Gastroesophageal sphincter (tissue), 4 donors: ENCODE data around the gene SP7. TPM values are rescaled to one million over a fixed set of nuclear protein-coding genes. Genes with fewer than 3 reads are reported as not detected.
A peak's percentile ranks its signal among the peaks of the same experiment; 100 is the strongest.

Experiments
- ATAC-seq: fragments of 150-250 bp; one replicate; pipeline ENCODE4 v1.9.1; 2016; ENCODE audit warnings: mild to moderate bottlenecking, moderate library complexity
- H3K27ac ChIP-seq, 4 donors: fragments of 200-600 bp; sonication (generic) in 3 of 4; 1 replicate in 3 of 4; 2 replicates in 1 of 4; pipeline ENCODE4 v1.5.1; 2016 to 2019
- H3K27me3 ChIP-seq: fragments of 200-600 bp; sonication (generic); one replicate; pipeline ENCODE4 v1.5.1; 2019
- H3K36me3 ChIP-seq, 2 donors: fragments of 200-600 bp; sonication (generic); one replicate each; pipeline ENCODE4 v1.5.1; 2019; ENCODE audit warnings: control low read depth in 1 of 2
- H3K4me1 ChIP-seq, 3 donors: fragments of 200-600 bp; sonication (generic); 1 replicate in 2 of 3; 2 replicates in 1 of 3; pipeline ENCODE4 v1.5.1; 2016 to 2019; ENCODE audit warnings: control low read depth in 2 of 3
- H3K4me3 ChIP-seq, 2 donors: fragments of 200-600 bp; sonication (generic); one replicate each; pipeline ENCODE4 v1.5.1; 2019; ENCODE audit warnings: mild to moderate bottlenecking in 1 of 2, moderate library complexity in 1 of 2
- H3K9me3 ChIP-seq, 3 donors: fragments of 200-600 bp; sonication (generic); one replicate each; pipeline ENCODE4 v1.5.1; 2017 to 2019; ENCODE audit warnings: control low read depth in 2 of 3
- EP300 ChIP-seq: sonication (generic); formaldehyde crosslinking; IDR thresholded peaks from one replicate; pipeline ENCODE4 v1.6.1; 2017; ENCODE audit warnings: antibody characterized with exemption, mild to moderate bottlenecking
- POLR2A ChIP-seq, 2 donors: fragments of 450-650 bp; IDR thresholded peaks; one replicate each; pipeline ENCODE4 v1.6.1; 2017; ENCODE audit warnings: antibody characterized with exemption in 2 of 2, mild to moderate bottlenecking in 2 of 2, moderate library complexity in 1 of 2
- POLR2AphosphoS5 ChIP-seq: sonication (generic); formaldehyde crosslinking; IDR thresholded peaks from one replicate; pipeline ENCODE4 v1.6.1; 2017; ENCODE audit warnings: antibody characterized with exemption
- WGBS, 2 donors: methylation state at CpG; one replicate each; pipeline ENCODE4 v1.1.5; 2018; ENCODE audit warnings: low coverage in 1 of 2; 5-methylcytosine and 5-hydroxymethylcytosine counted together
- total RNA-seq, 4 donors: library from RNA; depleted of rRNA; stranded (reverse); fragments of >200 nt; gene quantifications; one replicate each; pipeline ENCODE4 v1.1.0, GENCODE V29; 2016
- TF ChIP-seq, protein P1 (sequence below), 4 experiments: fragments of 200-600 bp in 2 of 4; fragments of 450-650 bp in 2 of 4; sonication (generic) in 1 of 4; IDR thresholded peaks; one replicate each; pipeline ENCODE4 v1.5.1; 2017 to 2019; ENCODE audit warnings: antibody characterized with exemption in 4 of 4, mild to moderate bottlenecking in 2 of 4, moderate library complexity in 2 of 4

Gene SP7
- total RNA-seq, 4 donors from 2014 or later = not detected

DNA sequence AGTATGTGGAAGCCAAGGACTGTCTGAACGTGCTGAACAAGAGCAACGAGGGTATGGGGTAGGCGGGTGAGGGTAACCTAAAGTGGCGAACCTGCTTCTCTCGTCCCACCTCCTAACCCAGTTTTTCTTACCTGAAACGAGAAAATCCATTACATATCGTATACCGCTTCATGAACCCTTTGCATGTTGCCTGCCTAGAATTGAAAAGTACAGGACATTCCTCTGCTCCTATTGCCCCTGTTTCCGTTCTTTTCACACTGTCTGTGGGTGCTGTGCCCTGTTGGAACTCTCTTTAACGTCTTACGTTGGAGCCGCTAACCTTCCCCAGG lies 40.3 kb downstream of the SP7 start:
- no peak for ATAC-seq
- Histone ChIP-seq H3K4me3 (peak overlapping the region; percentile 79 to 91), H3K27me3 (no peaks in the 10 kb centered on the region), H3K4me1 (peaks cover 4 to 59% (median 36%) of the 10 kb centered on the region in 3 donors), H3K27ac (peak overlapping the region; percentile 77 to 90 (median 89)), H3K36me3 (peaks cover 0 to 13% of the 10 kb centered on the region in 2 donors), H3K9me3 (no peaks in the 10 kb centered on the region)
- TF ChIP-seq POLR2A (IDR thresholded peaks at IDR 0.05) (no peak), POLR2AphosphoS5 (no peak), EP300 (no peak)
- TF ChIP-seq, protein P1, sequence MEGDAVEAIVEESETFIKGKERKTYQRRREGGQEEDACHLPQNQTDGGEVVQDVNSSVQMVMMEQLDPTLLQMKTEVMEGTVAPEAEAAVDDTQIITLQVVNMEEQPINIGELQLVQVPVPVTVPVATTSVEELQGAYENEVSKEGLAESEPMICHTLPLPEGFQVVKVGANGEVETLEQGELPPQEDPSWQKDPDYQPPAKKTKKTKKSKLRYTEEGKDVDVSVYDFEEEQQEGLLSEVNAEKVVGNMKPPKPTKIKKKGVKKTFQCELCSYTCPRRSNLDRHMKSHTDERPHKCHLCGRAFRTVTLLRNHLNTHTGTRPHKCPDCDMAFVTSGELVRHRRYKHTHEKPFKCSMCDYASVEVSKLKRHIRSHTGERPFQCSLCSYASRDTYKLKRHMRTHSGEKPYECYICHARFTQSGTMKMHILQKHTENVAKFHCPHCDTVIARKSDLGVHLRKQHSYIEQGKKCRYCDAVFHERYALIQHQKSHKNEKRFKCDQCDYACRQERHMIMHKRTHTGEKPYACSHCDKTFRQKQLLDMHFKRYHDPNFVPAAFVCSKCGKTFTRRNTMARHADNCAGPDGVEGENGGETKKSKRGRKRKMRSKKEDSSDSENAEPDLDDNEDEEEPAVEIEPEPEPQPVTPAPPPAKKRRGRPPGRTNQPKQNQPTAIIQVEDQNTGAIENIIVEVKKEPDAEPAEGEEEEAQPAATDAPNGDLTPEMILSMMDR (IDR thresholded peaks at IDR 0.05) = no peak
- 4 to 6% methylated on average over 9 to 11 of the region's 12 CpGs for WGBS, 2 donors

DNA sequence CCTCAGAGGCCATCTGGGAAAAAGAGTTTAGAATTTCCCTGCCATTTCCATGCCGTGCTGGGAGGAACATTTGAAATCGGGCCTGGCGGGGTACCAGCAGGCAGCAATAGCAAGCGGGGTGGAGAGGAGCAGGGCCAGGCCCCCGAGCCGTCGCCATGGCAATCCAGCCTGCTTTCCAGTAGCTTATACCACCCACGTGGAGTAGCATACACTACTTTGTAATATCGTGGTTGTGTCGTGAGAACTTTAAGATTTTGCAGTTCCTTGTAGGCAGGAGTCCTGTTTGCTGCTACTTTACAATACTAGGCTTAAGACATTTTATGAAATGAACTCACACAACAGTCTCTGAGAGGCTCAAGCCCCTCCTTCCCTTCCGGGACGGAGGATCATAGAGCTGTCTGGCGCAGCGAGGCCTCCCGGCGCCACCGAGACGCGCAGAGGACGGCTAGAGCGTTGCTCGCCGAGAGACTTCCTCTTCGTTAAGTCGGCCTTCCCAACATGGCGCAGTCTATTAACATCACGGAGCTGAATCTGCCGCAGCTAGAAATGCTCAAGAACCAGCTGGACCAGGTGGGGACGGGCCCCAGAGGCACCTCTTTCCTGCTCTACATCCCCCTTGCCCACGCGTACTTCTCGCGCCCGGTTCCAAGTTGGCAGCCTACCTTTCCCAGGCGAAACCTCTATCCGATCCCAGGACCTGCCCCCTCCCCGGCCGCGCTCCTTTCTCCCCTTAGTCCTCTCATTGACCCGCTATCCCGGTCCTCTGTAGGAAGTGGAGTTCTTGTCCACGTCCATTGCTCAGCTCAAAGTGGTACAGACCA lies 40.9 kb downstream of the SP7 start, which contains the start of gene PFDN5:
TSS of gene PFDN5 (plus strand) at position 473 of the 821 bp plus-strand sequence. CDS start at position 499, 26 bp downstream.
- TF ChIP-seq POLR2A (IDR thresholded peaks at IDR 0.05) (peak; percentile 59 to 63), POLR2AphosphoS5 (peak; percentile 76), EP300 (no peak)
- TF ChIP-seq, protein P1 (IDR thresholded peaks at IDR 0.05) = peak in 3 of 4 experiments; percentile 33 to 57 (median 41)
- peaks cover 0 to 13% of the 10 kb centered on the region in 2 donors for H3K36me3 ChIP-seq
- ATAC-seq = peak; percentile 96
- H3K27ac ChIP-seq = peak within 1 kb of the TSS; percentile 77 to 90 (median 89)
- H3K9me3 ChIP-seq = no peaks in the 10 kb centered on the region
- H3K27me3 ChIP-seq = no peaks in the 10 kb centered on the region
- 1% methylated on average over 20 of the region's 42 CpGs; no CpG with 5 or more reads in 1 of the 2 donors for WGBS, 2 donors
- peak within 1 kb of the TSS; percentile 79 to 91 for H3K4me3 ChIP-seq
- peaks cover 4 to 53% (median 30%) of the 10 kb centered on the region in 3 donors for H3K4me1 ChIP-seq

- Histone ChIP-seq H3K4me1 (peaks cover 4 to 30% (median 19%) of the 10 kb centered on the region in 3 donors), H3K36me3 (no peaks in the 10 kb centered on the region), H3K27me3 (no peaks in the 10 kb centered on the region), H3K9me3 (no peaks in the 10 kb centered on the region), H3K4me3 (no peak overlapping the region), H3K27ac (no peak overlapping the region)
- TF ChIP-seq EP300 (no peak), POLR2A (IDR thresholded peaks at IDR 0.05) (no peak), POLR2AphosphoS5 (no peak)
- TF ChIP-seq, protein P1 (IDR thresholded peaks at IDR 0.05) = no peak
- no peak for ATAC-seq
Observed at GRCh38 chr12:53292426-53292825, 43.7 kb downstream of the SP7 start.

GRCh38 chr12:53290661-53291060 lies 45.5 kb downstream of the SP7 start:
- H3K27me3 ChIP-seq = no peaks in the 10 kb centered on the region
- TF ChIP-seq POLR2A (IDR thresholded peaks at IDR 0.05) (no peak), POLR2AphosphoS5 (no peak), EP300 (no peak)
- TF ChIP-seq, protein P1 (IDR thresholded peaks at IDR 0.05) = no peak
- H3K27ac ChIP-seq = no peak overlapping the region
- no peak for ATAC-seq
- 80% methylated on average over 1 of the region's 9 CpGs; no CpG with 5 or more reads in 1 of the 2 donors for WGBS, 2 donors
- H3K36me3 ChIP-seq = no peaks in the 10 kb centered on the region
- no peaks in the 10 kb centered on the region for H3K9me3 ChIP-seq
- no peak overlapping the region for H3K4me3 ChIP-seq
- H3K4me1 ChIP-seq = peaks cover 0 to 13% (median 5%) of the 10 kb centered on the region in 3 donors

GRCh38 chr12:53289891-53290290 lies 46.3 kb downstream of the SP7 start:
- WGBS, 2 donors = 60 to 87% methylated on average over 2 to 3 of the region's 4 CpGs
- H3K36me3 ChIP-seq = no peaks in the 10 kb centered on the region

More at GRCh38 chr12:53289891-53290290, 46.3 kb downstream of the SP7 start:
- Histone ChIP-seq H3K27me3 (no peaks in the 10 kb centered on the region), H3K4me1 (peaks cover 0 to 10% (median 4%) of the 10 kb centered on the region in 3 donors), H3K9me3 (no peaks in the 10 kb centered on the region), H3K4me3 (no peak overlapping the region), H3K27ac (no peak overlapping the region)
- TF ChIP-seq POLR2A (IDR thresholded peaks at IDR 0.05) = no peak
- no peak for TF ChIP-seq POLR2AphosphoS5
- TF ChIP-seq, protein P1 (IDR thresholded peaks at IDR 0.05) = no peak
- no peak for ATAC-seq
